Keratinocyte (primary cell): ENCODE data around the gene TMEM219. TPM values are rescaled to one million over a fixed set of nuclear protein-coding genes. Genes with fewer than 3 reads are reported as not detected.

ENCODE experiments used
- DNase-seq: peaks from one replicate; pipeline ENCODE4 v3.0.0-alpha.2; 2011; ENCODE audit warnings: low read depth, missing footprints, low spot score
- FAIRE-seq: peaks from 2 replicates; lab custom pipeline; 2011; peaks lifted over from hg19 to GRCh38; lab: Jason Lieb, UNC
- H2AFZ ChIP-seq: 2 replicates; pipeline ENCODE4 v1.6.0; 2012; ENCODE audit warnings: low read length, control low read depth, inconsistent platforms; ENCODE audit not compliant: control insufficient read depth
- H3K27ac ChIP-seq: 2 replicates; pipeline ENCODE4 v1.5.1; 2011; ENCODE audit warnings: low read length; ENCODE audit not compliant: control insufficient read depth, insufficient read depth
- H3K27me3 ChIP-seq: 3 replicates; pipeline ENCODE4 v1.6.0; 2011; ENCODE audit warnings: low read length; ENCODE audit not compliant: control insufficient read depth, insufficient read depth; ENCODE audit errors: extremely low read depth
- H3K36me3 ChIP-seq, 2 experiments: 2 replicates in 1 of 2; 3 replicates in 1 of 2; pipeline ENCODE4 v1.5.1; 2011; ENCODE audit warnings: low read length in 2 of 2, mild to moderate bottlenecking in 1 of 2; ENCODE audit not compliant: control insufficient read depth in 2 of 2, insufficient read depth in 2 of 2; ENCODE audit errors: extremely low read depth in 1 of 2
- H3K4me1 ChIP-seq: 3 replicates; pipeline ENCODE4 v1.5.1; 2011; ENCODE audit warnings: low read length; ENCODE audit not compliant: control insufficient read depth, insufficient read depth; ENCODE audit errors: extremely low read depth
- H3K4me2 ChIP-seq: 3 replicates; pipeline ENCODE4 v1.6.0; 2011; ENCODE audit warnings: low read depth, low read length; ENCODE audit not compliant: control insufficient read depth, insufficient read depth; ENCODE audit errors: extremely low read depth
- H3K4me3 ChIP-seq, 3 experiments: fragments of 200-600 bp in 1 of 3; sonication (generic) in 1 of 3; 2 replicates in 2 of 3; 3 replicates in 1 of 3; pipeline ENCODE4 v1.5.1; 2011 to 2016; ENCODE audit warnings: low read length in 3 of 3, mild to moderate bottlenecking in 3 of 3, control low read depth in 2 of 3, inconsistent platforms in 1 of 3, low read depth in 1 of 3, mixed read lengths in 1 of 3, mixed run types in 1 of 3, moderate library complexity in 1 of 3; ENCODE audit not compliant: control insufficient read depth in 2 of 3, insufficient read depth in 2 of 3; ENCODE audit errors: extremely low read depth in 1 of 3
- H3K79me2 ChIP-seq: 2 replicates; pipeline ENCODE4 v1.6.0; 2012; ENCODE audit warnings: low read length; ENCODE audit not compliant: control insufficient read depth, insufficient read depth
- H3K9ac ChIP-seq: 3 replicates; pipeline ENCODE4 v1.6.0; 2011; ENCODE audit warnings: low read length; ENCODE audit not compliant: control insufficient read depth, insufficient read depth; ENCODE audit errors: extremely low read depth
- H3K9me1 ChIP-seq: 3 replicates; pipeline ENCODE4 v1.6.0; 2011; ENCODE audit warnings: low read length; ENCODE audit not compliant: control insufficient read depth, insufficient read depth; ENCODE audit errors: extremely low read depth
- H3K9me3 ChIP-seq: 2 replicates; pipeline ENCODE4 v1.5.1; 2012; ENCODE audit warnings: low read depth, low read length; ENCODE audit not compliant: control insufficient read depth
- H4K20me1 ChIP-seq: 3 replicates; pipeline ENCODE4 v1.6.0; 2011; ENCODE audit warnings: low read length; ENCODE audit not compliant: control insufficient read depth, insufficient read depth; ENCODE audit errors: extremely low read depth
- CTCF ChIP-seq, 3 experiments: IDR thresholded peaks in 1 of 3; conservative IDR thresholded peaks in 1 of 3; optimal IDR thresholded peaks in 1 of 3; 2 replicates in 2 of 3; 3 replicates in 1 of 3; pipeline versions ENCODE3 to v1.5.1; 2011; ENCODE audit warnings: low read length in 3 of 3, mild to moderate bottlenecking in 3 of 3, moderate library complexity in 2 of 3, control low read depth in 1 of 3, inconsistent platforms in 1 of 3; ENCODE audit not compliant: insufficient read depth in 2 of 3; ENCODE audit errors: extremely low read depth in 1 of 3
- EZH2 ChIP-seq: IDR thresholded peaks from one replicate; pipeline ENCODE4 v1.6.1; 2012; ENCODE audit warnings: inconsistent platforms, mild to moderate bottlenecking, low read length, moderate library complexity
- dilution Hi-C: fragments of 300-500 bp; cut with MboI; formaldehyde crosslinking; loops from one replicate; pipeline ENCODE4 v1.7.0; 2020; ENCODE audit warnings: low sequenced_read_pairs; ENCODE audit not compliant: extremely low pct_ligation_motif_present
- polyA minus RNA-seq, 3 experiments: library from RNA; depleted of rRNA, polyadenylated mRNA; stranded (reverse); fragments of >200 nt; gene quantifications; 1 replicate in 1 of 3; 2 replicates in 1 of 3; 3 replicates in 1 of 3; pipeline ENCODE4 v1.2.3, GENCODE V29; 2011
- polyA plus RNA-seq, 5 experiments: library from polyadenylated mRNA; depleted of rRNA in 3 of 5; stranded (reverse) in 3 of 5; stranded (forward) in 1 of 5; unstranded in 1 of 5; fragments of >200 nt; gene quantifications; 1 replicate in 1 of 5; 2 replicates in 3 of 5; 3 replicates in 1 of 5; pipeline versions ENCODE4 v1.2.1 to v1.2.3, GENCODE V29; 2011 to 2012; ENCODE audit warnings: missing spikeins in 2 of 5, low read depth in 1 of 5, low replicate concordance in 1 of 5

The TMEM219 gene
- polyA plus RNA-seq: 48.5 to 77.2 TPM (median 64.8 TPM) in 3 replicates
- polyA plus RNA-seq (2011; ENCODE audit: low read depth): 54.7 TPM
- polyA plus RNA-seq (2011; cell fraction: cytosol; rRNA removed): 63.9 and 88.0 TPM in 2 replicates
- 96.9 and 119 TPM in 2 replicates for polyA plus RNA-seq (2011; cell fraction: nucleus; rRNA removed)
- polyA plus RNA-seq (2012; ENCODE audit: low replicate concordance): 67.3 and 77.2 TPM in 2 replicates
- 39.0 to 58.6 TPM (median 53.8 TPM) in 3 replicates for polyA minus RNA-seq
- 65.0 TPM for polyA minus RNA-seq (2011; cell fraction: cytosol; rRNA and poly(A)+ RNA removed)
- polyA minus RNA-seq (2011; cell fraction: nucleus; rRNA and poly(A)+ RNA removed): 15.7 and 19.3 TPM in 2 replicates

GRCh38 chr16:29961479-29962343 is at the start of gene TMEM219:
TSS of gene TMEM219 (plus strand) at chr16:29962079. CDS start at chr16:29963144, 1,065 bp downstream.
- Histone ChIP-seq H3K36me3 (peaks cover 0 to 3% of the 10 kb centered on the region in 2 experiments), H3K9me3 (no peaks in the 10 kb centered on the region), H3K9me1 (no peaks in the 10 kb centered on the region), H3K9ac (peak within 1 kb of the TSS; percentile 82), H3K4me3 (peak within 1 kb of the TSS; percentile 67 to 79 (median 72)), H3K4me1 (peaks cover 10% of the 10 kb centered on the region), H3K27ac (peak within 1 kb of the TSS; percentile 69), H4K20me1 (no peaks in the 10 kb centered on the region), H2AFZ (peak within 1 kb of the TSS; percentile 95), H3K27me3 (no peaks in the 10 kb centered on the region), H3K4me2 (peak within 1 kb of the TSS; percentile 96), H3K79me2 (no peaks in the 10 kb centered on the region)
- DNase-seq (peak; percentile 40), FAIRE-seq (no peak)
- dilution Hi-C loops: no loop called here
- TF ChIP-seq CTCF (optimal IDR thresholded peaks at IDR 0.05 in 1 of 3, IDR thresholded peaks at IDR 0.05 in 1 of 3, conservative IDR thresholded peaks at IDR 0.05 in 1 of 3; ENCODE audit: extremely low read depth in 1 of 3, insufficient read depth in 2 of 3, low read length in 3 of 3): peak in 2 of 3 experiments; percentile 15 to 47
- no peak for TF ChIP-seq EZH2

GRCh38 chr16:29912087-29912486 is 49.8 kb upstream of the TMEM219 start:
- H3K27ac ChIP-seq: no peak overlapping the region
- H3K79me2 ChIP-seq: no peaks in the 10 kb centered on the region
- no peak overlapping the region for H3K9ac ChIP-seq
- DNase-seq (no peak), FAIRE-seq (no peak)
- dilution Hi-C loops: no loop called here
- TF ChIP-seq EZH2 (no peak), CTCF (optimal IDR thresholded peaks at IDR 0.05 in 1 of 3, IDR thresholded peaks at IDR 0.05 in 1 of 3, conservative IDR thresholded peaks at IDR 0.05 in 1 of 3; ENCODE audit: extremely low read depth in 1 of 3, insufficient read depth in 2 of 3, low read length in 3 of 3) (no peak)
- no peaks in the 10 kb centered on the region for H3K9me3 ChIP-seq
- no peaks in the 10 kb centered on the region for H3K4me1 ChIP-seq
- no peak overlapping the region for H3K4me2 ChIP-seq
- no peak overlapping the region for H3K4me3 ChIP-seq
- H2AFZ ChIP-seq: no peak overlapping the region
- peaks cover 0 to 5% of the 10 kb centered on the region in 2 experiments for H3K36me3 ChIP-seq
- H4K20me1 ChIP-seq: no peaks in the 10 kb centered on the region
- no peaks in the 10 kb centered on the region for H3K9me1 ChIP-seq
- H3K27me3 ChIP-seq: no peaks in the 10 kb centered on the region
